LNCAP (cell line): ENCODE measurements around the gene DNAJC12.

ENCODE experiments used
- CTCF ChIP-seq: fragments of 450-650 bp; IDR thresholded peaks from 2 replicates; pipeline ENCODE4 v1.5.1; 2017; ENCODE audit warnings: mild to moderate bottlenecking

The DNAJC12 gene

GRCh38 chr10:67772894-67773511, 65.0 kb downstream of the DNAJC12 start:
- no peak for TF ChIP-seq CTCF

- TF ChIP-seq CTCF: no peak
These were observed 65.8 kb downstream of the DNAJC12 start for GRCh38 chr10:67772151-67772550.

DNA sequence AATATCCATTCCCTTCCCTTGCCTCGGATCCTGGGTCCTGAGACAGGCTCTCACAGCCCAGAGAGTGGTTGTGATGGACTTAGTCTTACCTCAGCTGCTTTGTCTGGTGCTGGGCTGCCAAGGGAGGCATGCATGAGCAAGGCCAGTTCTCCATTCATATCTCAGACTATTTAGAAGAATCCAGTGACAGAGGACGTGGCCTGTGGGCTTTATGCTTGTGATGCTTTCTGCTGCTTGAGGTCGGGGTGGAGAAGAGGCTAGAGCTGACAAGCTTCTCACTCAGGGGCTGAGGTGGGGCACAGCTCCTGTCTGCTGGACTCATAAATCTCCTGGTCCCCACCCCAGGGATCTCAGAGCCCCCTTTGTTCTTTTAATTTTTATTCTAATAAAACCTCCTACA, 66.8 kb downstream of the DNAJC12 start:
- TF ChIP-seq CTCF: no peak

DNA sequence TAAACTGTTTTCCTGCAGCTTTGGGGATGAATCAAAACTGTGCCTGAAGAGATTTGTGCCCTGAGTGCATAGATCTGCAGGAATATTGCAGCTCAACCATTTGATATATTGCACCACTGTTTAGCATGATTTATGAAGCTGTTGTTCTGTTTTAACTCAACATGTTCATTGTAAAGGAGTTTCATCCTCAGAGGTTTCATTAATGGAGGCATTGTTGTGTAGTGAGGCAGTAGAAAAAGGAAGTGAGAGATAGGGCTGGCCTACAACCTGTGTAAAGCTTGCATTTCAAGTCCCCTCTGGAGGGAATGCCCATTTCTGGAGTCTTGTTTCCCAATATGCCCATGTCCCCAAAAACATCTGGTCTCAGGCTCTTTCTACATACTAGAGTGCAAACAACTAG, 67.5 kb downstream of the DNAJC12 start:
- TF ChIP-seq CTCF: no peak

GRCh38 chr10:67767244-67767643, 70.7 kb downstream of the DNAJC12 start:
- no peak for TF ChIP-seq CTCF

DNA sequence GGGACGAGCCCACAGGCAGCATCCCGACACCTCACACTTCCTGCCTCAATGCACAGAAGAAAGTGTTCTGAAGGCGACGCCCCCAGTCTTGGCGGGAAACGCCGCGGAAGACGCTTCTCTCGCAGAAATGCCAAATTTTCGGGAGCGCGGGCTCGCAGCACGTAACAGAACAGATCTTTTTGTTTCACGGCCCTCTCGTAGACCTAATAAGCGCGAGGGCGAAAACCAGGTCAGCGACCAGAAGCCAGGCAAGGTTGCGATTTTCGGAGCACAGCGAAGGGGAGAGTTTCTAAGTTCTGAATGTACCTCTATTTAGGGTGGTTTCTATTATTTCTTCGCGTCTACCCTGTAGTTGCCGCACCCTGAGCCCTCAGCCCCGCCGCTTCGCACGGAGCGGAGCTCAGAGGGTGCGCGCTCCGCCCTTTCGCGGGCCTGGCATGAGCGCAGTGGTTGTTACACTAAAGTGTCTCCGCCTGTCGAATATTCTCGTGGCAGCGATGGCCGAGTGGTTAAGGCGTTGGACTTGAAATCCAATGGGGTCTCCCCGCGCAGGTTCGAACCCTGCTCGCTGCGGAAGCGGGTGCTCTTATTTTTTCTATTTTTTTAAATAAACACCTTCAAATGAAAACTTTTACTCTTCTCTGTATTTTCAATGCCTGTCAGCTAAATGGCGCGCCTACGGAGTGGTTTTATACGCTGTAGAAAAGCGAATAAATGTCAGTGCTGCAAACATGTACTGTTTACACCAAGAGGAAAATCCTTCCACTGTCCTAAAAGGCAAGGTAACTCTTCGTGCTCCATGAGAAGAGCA, 73.8 kb downstream of the DNAJC12 start:
- no peak for TF ChIP-seq CTCF

- no peak for TF ChIP-seq CTCF
These were observed 74.4 kb downstream of the DNAJC12 start for GRCh38 chr10:67763499-67764011.
